GM12878 (cell line): ENCODE measurements around the gene PJA2. TPM values are rescaled to one million over a fixed set of nuclear protein-coding genes. Genes with fewer than 3 reads are reported as not detected.

Experiments
- ATAC-seq: fragments of 200-7000 bp; cut with Tn5 transposase; 3 replicates; pipeline ENCODE4 v1.9.1; 2020; ENCODE audit warnings: mild to moderate bottlenecking, moderate library complexity
- BruUV-seq: library from RNA; stranded (reverse); fragments of 400-500 nt; replicated peaks from 2 replicates; lab custom pipeline; 2021; lab: Mats Ljungman, UMichigan
- CTCF ChIA-PET: fragments of 300-600 bp; sonication (Branson Sonifier 250); formaldehyde crosslinking; extraction: SDS; loops from one replicate; lab custom pipeline; 2021; ENCODE audit warnings: inconsistent platforms; lab: Yijun Ruan, JAX
- POLR2A ChIA-PET: fragments of 350-600 bp; formaldehyde crosslinking; extraction: SDS; loops from one replicate; lab custom pipeline; 2021; ENCODE audit warnings: inconsistent platforms; lab: Charles Lee
- RAD21 ChIA-PET: fragments of 300-600 bp; sonication (Branson Sonifier 250); formaldehyde crosslinking; loops from one replicate; lab custom pipeline; 2023; ENCODE audit warnings: antibody characterized with exemption; ENCODE audit not compliant: unreplicated experiment; lab: Charles Lee
- SMC1A ChIA-PET: fragments of 300-600 bp; sonication (Branson Sonifier 250); formaldehyde crosslinking; loops from one replicate; lab custom pipeline; 2023; ENCODE audit not compliant: unreplicated experiment, uncharacterized antibody; lab: Charles Lee
- DNase-seq: peaks from one replicate; pipeline ENCODE4 v3.0.0-alpha.2; 2011; ENCODE audit warnings: low read depth, low spot score
- FAIRE-seq: peaks from 3 replicates; lab custom pipeline; 2011; peaks lifted over from hg19 to GRCh38; lab: Jason Lieb, UNC
- H2AFZ ChIP-seq: 2 replicates; pipeline ENCODE4 v1.6.0; 2011; ENCODE audit warnings: low read depth, low read length, control low read depth; ENCODE audit not compliant: control insufficient read depth
- H3K27ac ChIP-seq: 2 replicates; pipeline ENCODE4 v1.5.1; 2011; ENCODE audit warnings: control low read depth; ENCODE audit not compliant: control insufficient read depth, insufficient read depth
- H3K27me3 ChIP-seq, 2 experiments: replicated peaks in 1 of 2; 2 replicates each; pipeline versions ENCODE4 v1.6.0 to v1.6.1; 2011; ENCODE audit warnings: low read length in 1 of 2; ENCODE audit not compliant: control insufficient read depth in 2 of 2, insufficient read depth in 2 of 2
- H3K36me3 ChIP-seq, 2 experiments: 2 replicates each; pipeline ENCODE4 v1.5.1; 2011; ENCODE audit warnings: low read length in 1 of 2; ENCODE audit not compliant: control insufficient read depth in 2 of 2, insufficient read depth in 2 of 2
- H3K4me1 ChIP-seq: 2 replicates; pipeline ENCODE4 v1.6.1; 2011; ENCODE audit warnings: mild to moderate bottlenecking, low read length, moderate library complexity, mixed read lengths; ENCODE audit not compliant: control insufficient read depth, insufficient read depth
- H3K4me2 ChIP-seq: 2 replicates; pipeline ENCODE4 v1.6.0; 2011; ENCODE audit warnings: control low read depth; ENCODE audit not compliant: control insufficient read depth, insufficient read depth
- H3K4me3 ChIP-seq: fragments of 200-600 bp; sonication (generic); 2 replicates; pipeline ENCODE4 v1.5.1; 2016
- H3K79me2 ChIP-seq: 2 replicates; pipeline ENCODE4 v1.6.0; 2011; ENCODE audit warnings: low read length; ENCODE audit not compliant: control insufficient read depth, insufficient read depth
- H3K9ac ChIP-seq: 2 replicates; pipeline ENCODE4 v1.8.0; 2011; ENCODE audit warnings: low read length, control low read depth, mixed read lengths; ENCODE audit not compliant: control insufficient read depth, insufficient read depth
- H3K9me3 ChIP-seq: replicated peaks from 3 replicates; pipeline ENCODE4 v1.5.1; 2011; ENCODE audit warnings: mild to moderate bottlenecking, low read length; ENCODE audit not compliant: control insufficient read depth, insufficient read depth
- H4K20me1 ChIP-seq: 2 replicates; pipeline ENCODE4 v1.6.0; 2011; ENCODE audit not compliant: control insufficient read depth, insufficient read depth
- EZH2 ChIP-seq: IDR thresholded peaks from 2 replicates; pipeline ENCODE4 v1.6.1; 2012; ENCODE audit warnings: low read depth, mild to moderate bottlenecking, control low read depth, inconsistent platforms, low read length, borderline replicate concordance; ENCODE audit not compliant: control insufficient read depth
- HSF1 ChIP-seq: fragments of 150-350 bp; IDR thresholded peaks from 2 replicates; pipeline ENCODE4 v1.6.1; 2014; ENCODE audit warnings: mild to moderate bottlenecking, low read depth, low read length
- JUNB ChIP-seq: IDR thresholded peaks from 2 replicates; pipeline ENCODE4 v1.6.1; 2016; ENCODE audit warnings: antibody characterized with exemption, mild to moderate bottlenecking
- PBX3 ChIP-seq: IDR thresholded peaks from 2 replicates; pipeline ENCODE4 v1.6.1; 2011; ENCODE audit warnings: mild to moderate bottlenecking, low read depth, low read length, moderate library complexity; ENCODE audit not compliant: insufficient replicate concordance
- PRDM15 ChIP-seq: fragments of 450-650 bp; formaldehyde crosslinking; IDR thresholded peaks from 2 replicates; pipeline ENCODE4 v1.4.0; 2020; ENCODE audit warnings: mild to moderate bottlenecking, moderate library complexity
- RFX5 ChIP-seq: IDR thresholded peaks from 2 replicates; pipeline ENCODE4 v1.6.1; 2011; ENCODE audit warnings: low read depth, low read length, improper control_type of control experiment
- SREBF2 ChIP-seq: IDR thresholded peaks from 2 replicates; pipeline ENCODE4 v1.6.1; 2012; ENCODE audit warnings: mild to moderate bottlenecking, low read length
- ZBED1 ChIP-seq: IDR thresholded peaks from 2 replicates; pipeline ENCODE4 v1.6.1; 2016; ENCODE audit warnings: borderline replicate concordance
- ZBTB40 ChIP-seq: fragments of 450-650 bp; IDR thresholded peaks from 2 replicates; pipeline ENCODE4 v1.6.1; 2016; ENCODE audit warnings: mild to moderate bottlenecking, moderate library complexity, borderline replicate concordance
- ZNF274 ChIP-seq: IDR thresholded peaks from one replicate; pipeline ENCODE4 v1.8.0; 2011; ENCODE audit not compliant: insufficient read length, insufficient read depth
- WGBS: methylation state at CpG from one replicate; pipeline ENCODE4 v1.1.6; 2016; ENCODE audit warnings: low lambda C conversion rate; ENCODE audit not compliant: insufficient replicate concordance, insufficient coverage; ENCODE audit errors: missing lambda C conversion rate; 5-methylcytosine and 5-hydroxymethylcytosine counted together
- in situ Hi-C: fragments of 300-500 bp; cut with MboI; formaldehyde crosslinking; loops from 9 replicates; pipeline ENCODE4 v1.14.3; 2018; ENCODE audit warnings: mixed read lengths
- intact Hi-C: fragments of 100-400 bp; cut with micrococcal nuclease; formaldehyde crosslinking; loops from one replicate; pipeline ENCODE4 v1.14.2; 2022; ENCODE audit not compliant: unreplicated experiment
- polyA plus RNA-seq, 11 experiments: library from polyadenylated mRNA; depleted of rRNA in 4 of 11; unstranded in 6 of 11; stranded (reverse) in 5 of 11; fragments of >200 nt; fragmentation: Nextera tagmentation in 4 of 11; fragmentation: Illumina TruSeq in 1 of 11; extraction: Ambion mirVana in 4 of 11; extraction: Trizol in 1 of 11; gene quantifications; 1 replicate in 1 of 11; 2 replicates in 10 of 11; pipeline versions ENCODE4 v1.2.1 to v1.2.3, GENCODE V29; 2011 to 2016; ENCODE audit warnings: inconsistent platforms in 2 of 11, missing spikeins in 2 of 11, low read depth in 1 of 11
- total RNA-seq, 4 experiments: library from RNA; depleted of rRNA in 3 of 4; stranded (reverse); fragments of >200 nt in 3 of 4; fragmentation: Illumina TruSeq in 1 of 4; extraction: Trizol in 1 of 4; gene quantifications; 2 replicates each; pipeline versions ENCODE4 v1.2.1 to v1.2.3, GENCODE V29; 2013 to 2021

Gene PJA2
- total and polyA plus RNA-seq, 10 of the 15 experiments (the other 5 are each of a cell fraction or from before 2014, with no cell fraction given) = 27.8 to 93.4 (median 47.8) TPM

GRCh38 chr5:109399092-109399759, 10.5 kb downstream of the PJA2 start:
- no TSS peak for BruUV-seq
- SMC1A ChIA-PET = interaction anchor here (1.7 kb wide), 1 partner anchor 12 kb away, joined by 3 read pairs; no protein-coding TSS in a partner anchor
- ATAC-seq (peak; percentile 15; the same call in 2 of the 3 replicates), FAIRE-seq (no peak), DNase-seq (no peak)
- Histone ChIP-seq H3K27me3 (no peaks in the 10 kb centered on the region), H3K36me3 (peaks cover 0 to 4% of the 10 kb centered on the region in 2 experiments; a peak in 3 of 4 replicates), H3K4me2 (no peak overlapping the region), H3K4me3 (no peak overlapping the region), H4K20me1 (no peaks in the 10 kb centered on the region; the same call in 1 of the 2 replicates), H2AFZ (no peak overlapping the region), H3K4me1 (no peaks in the 10 kb centered on the region), H3K9ac (no peak overlapping the region), H3K79me2 (peaks cover 81% of the 10 kb centered on the region), H3K27ac (no peak overlapping the region), H3K9me3 (peaks cover 11% of the 10 kb centered on the region)
- intact Hi-C loops (no loop called here), in situ Hi-C loops (no loop called here)
- TF ChIP-seq ZNF274 (no peak), ZBTB40 (no peak), SREBF2 (no peak), JUNB (no peak), ZBED1 (no peak), PRDM15 (CRISPR knock-in tag) (no peak), HSF1 (no peak), RFX5 (no peak), PBX3 (no peak), EZH2 (no peak)
- 99% methylated on average over 6 of the region's 6 CpGs for WGBS
- RAD21 ChIA-PET = no interaction called here
- CTCF ChIA-PET = no interaction called here
- POLR2A ChIA-PET = no interaction called here
